Heart right ventricle (tissue), 16 donors: ENCODE results near the gene CEBPA. TPM values are rescaled to one million over a fixed set of nuclear protein-coding genes. Genes with fewer than 3 reads are reported as not detected.
"Not testable (repeated sequence)": the region's sequence is repeated elsewhere in the genome, so short reads cannot be mapped to it uniquely, and the experiment has no call there.

Experiments used
- ATAC-seq, 8 donors: fragments of 200-7000 bp; cut with Tn5 transposase; one replicate each; pipeline ENCODE4 v1.9.1; 2020; ENCODE audit warnings: mild to moderate bottlenecking in 8 of 8, moderate library complexity in 8 of 8, moderate number of reproducible peaks in 1 of 8
- DNase-seq, 2 donors: peaks; one replicate each; pipeline ENCODE4 v3.0.0-alpha.2; 2020
- H3K27ac ChIP-seq, 10 donors: fragments of 200-600 bp; sonication (generic) in 2 of 10; one replicate each; pipeline versions ENCODE4 v1.5.0 to v1.8.0; 2020 to 2022; ENCODE audit warnings: mild to moderate bottlenecking in 3 of 10
- H3K27me3 ChIP-seq, 7 donors: fragments of 200-600 bp; one replicate each; pipeline ENCODE4 v1.8.0; 2021 to 2022; ENCODE audit warnings: mild to moderate bottlenecking in 2 of 7
- H3K36me3 ChIP-seq, 9 donors: fragments of 200-600 bp; sonication (generic) in 1 of 9; one replicate each; pipeline versions ENCODE4 v1.5.0 to v1.8.0; 2020 to 2022; ENCODE audit warnings: mild to moderate bottlenecking in 2 of 9
- H3K4me1 ChIP-seq, 9 donors: fragments of 200-600 bp; sonication (generic) in 1 of 9; one replicate each; pipeline versions ENCODE4 v1.5.0 to v1.8.0; 2020 to 2022; ENCODE audit warnings: mild to moderate bottlenecking in 4 of 9
- H3K4me3 ChIP-seq, 10 donors: fragments of 200-600 bp; sonication (generic) in 2 of 10; one replicate each; pipeline versions ENCODE4 v1.5.0 to v1.8.0; 2020 to 2022; ENCODE audit warnings: mild to moderate bottlenecking in 7 of 10, moderate library complexity in 2 of 10
- H3K9me3 ChIP-seq, 11 donors: fragments of 200-600 bp in 10 of 11; sonication (generic) in 2 of 11; one replicate each; pipeline versions ENCODE4 v1.5.0 to v1.8.0; 2013 to 2022; ENCODE audit warnings: mild to moderate bottlenecking in 2 of 11, control low read depth in 1 of 11, moderate library complexity in 1 of 11
- CTCF ChIP-seq, 9 donors: fragments of 200-600 bp; sonication (generic) in 2 of 9; IDR thresholded peaks; one replicate each; pipeline versions ENCODE4 v1.5.0 to v1.8.0; 2021 to 2022; ENCODE audit warnings: antibody characterized with exemption in 9 of 9, mild to moderate bottlenecking in 5 of 9, moderate library complexity in 1 of 9
- WGBS, 2 donors: extraction: QIAGEN DNeasy Blood & Tissue Kit; methylation state at CpG; one replicate each; pipeline ENCODE4 v1.1.7; 2013; ENCODE audit warnings: inconsistent platforms in 1 of 2; 5-methylcytosine and 5-hydroxymethylcytosine counted together
- intact Hi-C, 10 donors: fragments of 100-400 bp; cut with DNase I; formaldehyde crosslinking; loops; one replicate each; pipeline versions ENCODE4 v1.11.1 to v1.14.2; 2022
- polyA plus RNA-seq, 2 donors: library from polyadenylated mRNA; stranded (reverse); fragments of 200-250 nt; gene quantifications; one replicate each; pipeline ENCODE4 v1.2.3, GENCODE V29; 2013
- total RNA-seq, 10 donors: library from RNA; stranded (reverse); fragmentation: NEBNext Ultra II Directional in 3 of 10; extraction: Animal tissue kit (Norgen Biotek cat#: 25700) in 3 of 10; gene quantifications; one replicate each; pipeline versions ENCODE4 v1.2.1 to v1.2.4, GENCODE V29; 2021 to 2023
- donor health status: Arrhythmogenic right ventricular cardiomyopathy.
- donor health status: ischemic (EF 13 %, LVEDD 7.1; RV severe dilation, severe dysfunction).
- donor health status: healthy with polysubstance abuse.
- donor health status: DM: no; HTN: yes; CAD: no.
- donor health status: DM: no; HTN: no; CAD: no.
- donor health status: ischemic (EF 25% LVEDD 6.9; RV normal size, moderate dysfunction).
- donor health status: ischemic (EF 25% LVEDD 5.7; RV mildly dilated, moderate dysfunction).
- donor health status: healthy.
- donor health status: DM: yes; HTN: yes; CAD: no.
- donor health status: Ischemic cardiomyopathy.
- donor health status: ischemic (EF 35%, LVEDD 5.7; RV mildly dilated, moderate dysfunction).
- donor health status: nonischemic (EF 11% LVEDD 7.7; RV severe dilation, severe dysfunction).
- donor health status: DM: yes; HTN: yes; CAD: no.
- donor health status: PGD.
- donor health status: ischemic (EF 29% LVEDD 5.4; RV normal size, mild dysfunction).
- donor health status: nonischemic (EF 23%, LVEDD 6.1; RV moderate dilation, normal function).

CEBPA gene
- total and polyA plus RNA-seq, 12 donors, result 0.71 to 7.7 (median 3.5) TPM

GRCh38 chr19:33317517-33317916, 15.2 kb upstream of the CEBPA start:
- Histone ChIP-seq H3K27ac (no peak overlapping the region), H3K36me3 (no peaks in the 10 kb centered on the region), H3K9me3 (peaks cover 0 to 23% (median 0%) of the 10 kb centered on the region in 11 donors), H3K4me1 (no peaks in the 10 kb centered on the region), H3K27me3 (peaks cover 0 to 21% (median 7%) of the 10 kb centered on the region in 7 donors), H3K4me3 (no peak overlapping the region)
- ATAC-seq (no peak), DNase-seq (no peak)
- intact Hi-C loops, result loop anchor here in 1 of 10 donors (5.0 kb wide), 1 partner anchor 45 kb away; no protein-coding TSS in a partner anchor
- TF ChIP-seq CTCF (IDR thresholded peaks at IDR 0.05), result no peak
- 96% methylated on average over 5 of the region's 5 CpGs for WGBS, 2 donors

GRCh38 chr19:33316541-33317264, 14.4 kb upstream of the CEBPA start:
- intact Hi-C loops, result loop anchor here in 1 of 10 donors (5.0 kb wide), 1 partner anchor 46 kb away; no protein-coding TSS in a partner anchor
- 63 to 69% methylated on average over 9 of the region's 9 CpGs for WGBS, 2 donors
- Histone ChIP-seq H3K27me3 (peaks cover 0 to 29% (median 7%) of the 10 kb centered on the region in 7 donors), H3K27ac (no peak overlapping the region), H3K36me3 (no peaks in the 10 kb centered on the region), H3K4me3 (no peak overlapping the region), H3K9me3 (peaks cover 0 to 19% (median 0%) of the 10 kb centered on the region in 11 donors), H3K4me1 (no peaks in the 10 kb centered on the region)
- ATAC-seq, result no peak
- no peak for TF ChIP-seq CTCF (IDR thresholded peaks at IDR 0.05)
- DNase-seq, result no peak

GRCh38 chr19:33312808-33313207, 10.5 kb upstream of the CEBPA start:
- H3K9me3 ChIP-seq, DNase-seq, H3K36me3 ChIP-seq, ATAC-seq, H3K4me3 ChIP-seq, H3K27ac ChIP-seq, H3K4me1 ChIP-seq, intact Hi-C loops: not testable (repeated sequence)
- peaks cover 0 to 53% (median 26%) of the 10 kb centered on the region in 7 donors for H3K27me3 ChIP-seq
- WGBS, 2 donors, result 77 to 83% methylated on average over 4 of the region's 4 CpGs

GRCh38 chr19:33312065-33312464, 9.7 kb upstream of the CEBPA start:
- intact Hi-C loops, result no loop called here
- ATAC-seq (no peak), DNase-seq (no peak)
- H3K4me1 ChIP-seq, result no peaks in the 10 kb centered on the region
- H3K27ac ChIP-seq, result no peak overlapping the region
- 78 to 90% methylated on average over 6 of the region's 6 CpGs for WGBS, 2 donors
- H3K4me3 ChIP-seq, result no peak overlapping the region
- H3K36me3 ChIP-seq, result no peaks in the 10 kb centered on the region
- peaks cover 0 to 53% (median 26%) of the 10 kb centered on the region in 7 donors for H3K27me3 ChIP-seq
- H3K9me3 ChIP-seq, result no peaks in the 10 kb centered on the region
- no peak for TF ChIP-seq CTCF (IDR thresholded peaks at IDR 0.05)

- H3K27ac ChIP-seq, result no peak overlapping the region
- peaks cover 0 to 52% (median 26%) of the 10 kb centered on the region in 7 donors for H3K27me3 ChIP-seq
- H3K9me3 ChIP-seq, result no peaks in the 10 kb centered on the region
- DNase-seq, result no peak
- ATAC-seq, result no peak
- H3K4me3 ChIP-seq, result no peak overlapping the region
- H3K36me3 ChIP-seq, result no peaks in the 10 kb centered on the region
- TF ChIP-seq CTCF (IDR thresholded peaks at IDR 0.05), result peak in 2 of 9 donors; percentile 10 to 15
- 89 to 91% methylated on average over 4 of the region's 4 CpGs for WGBS, 2 donors
- H3K4me1 ChIP-seq, result no peaks in the 10 kb centered on the region
- intact Hi-C loops, result no loop called here
Measured at GRCh38 chr19:33311326-33311682, 9.0 kb upstream of the CEBPA start.
